ENCODE data around the gene DAB2IP. TPM values are rescaled to one million over a fixed set of nuclear protein-coding genes. Genes with fewer than 3 reads are reported as not detected.

Gene DAB2IP
- polyA plus RNA-seq, 1 donor (not counting 4 experiments of a cell fraction or from before 2014, with no cell fraction given) = 28.6 TPM

DNA sequence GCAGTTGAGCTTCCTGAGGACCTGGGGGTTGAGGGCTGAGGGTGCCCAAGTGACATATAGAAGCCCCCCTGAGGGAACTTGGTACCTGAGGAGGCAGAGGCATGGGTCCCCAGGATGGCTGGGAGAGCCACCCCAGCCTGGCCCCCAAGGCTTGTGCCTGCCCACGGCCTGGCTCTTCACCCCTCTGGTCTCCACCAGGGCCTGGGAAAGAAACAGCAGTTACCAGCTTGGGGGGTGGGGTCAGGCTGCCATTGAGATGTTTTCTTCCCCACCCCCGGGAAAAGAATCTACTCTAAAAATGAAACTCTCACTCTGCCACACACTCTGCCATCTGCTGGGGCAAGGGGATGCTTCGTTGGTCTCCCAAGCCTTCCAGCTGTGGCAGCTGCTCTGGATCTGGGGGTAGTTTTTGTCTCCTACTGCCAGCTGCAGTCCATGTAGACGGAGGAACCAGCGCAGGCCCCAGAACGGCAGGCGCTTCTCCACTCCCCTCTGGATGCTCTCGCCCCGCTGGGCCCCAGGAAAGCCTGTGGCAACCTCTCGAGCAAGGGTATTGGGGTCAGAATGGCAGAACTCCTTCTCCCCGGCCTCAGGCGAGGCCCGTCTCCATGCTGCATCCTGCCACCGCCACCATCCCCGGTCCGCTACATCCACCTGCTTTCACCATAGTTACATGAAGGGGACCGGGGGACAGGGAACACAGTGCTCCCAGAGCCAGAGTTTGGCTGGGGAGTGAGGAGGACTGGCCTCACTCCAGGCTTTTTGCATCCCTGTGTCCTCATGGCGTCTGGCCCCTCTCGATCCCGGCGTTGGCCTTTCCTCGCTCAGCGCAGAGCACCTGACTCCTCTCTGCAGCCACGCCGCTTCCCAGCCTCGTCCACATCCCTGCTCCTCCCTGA, 123.5 kb downstream of the DAB2IP start:
- Histone ChIP-seq H3K36me3 (ENCODE audit: control insufficient read depth in 2 of 2, extremely low read depth in 1 of 2, insufficient read depth in 2 of 2, low read length in 2 of 2) (peaks cover 28 to 58% of the 10 kb centered on the region in 2 experiments), H3K27ac (ENCODE audit: control insufficient read depth, insufficient read depth, low read length) (no peak overlapping the region), H3K9me1 (ENCODE audit: control insufficient read depth, extremely low read depth, insufficient read depth, low read length) (no peaks in the 10 kb centered on the region), H3K4me2 (ENCODE audit: control insufficient read depth, extremely low read depth, insufficient read depth, low read depth, low read length) (no peak overlapping the region), H3K27me3 (ENCODE audit: control insufficient read depth, extremely low read depth, insufficient read depth, low read length) (no peaks in the 10 kb centered on the region), H3K4me3 (ENCODE audit: control insufficient read depth in 2 of 3, extremely low read depth in 1 of 3, insufficient read depth in 2 of 3, low read depth in 1 of 3, low read length in 3 of 3) (no peak overlapping the region), H3K9me3 (ENCODE audit: control insufficient read depth, low read depth, low read length) (no peaks in the 10 kb centered on the region), H3K4me1 (ENCODE audit: control insufficient read depth, extremely low read depth, insufficient read depth, low read length) (no peaks in the 10 kb centered on the region), H3K9ac (ENCODE audit: control insufficient read depth, extremely low read depth, insufficient read depth, low read length) (no peak overlapping the region), H4K20me1 (ENCODE audit: control insufficient read depth, extremely low read depth, insufficient read depth, low read length) (no peaks in the 10 kb centered on the region), H3K79me2 (ENCODE audit: control insufficient read depth, insufficient read depth, low read length) (peaks cover 2% of the 10 kb centered on the region), H2AFZ (ENCODE audit: control insufficient read depth, low read length) (no peak overlapping the region)
- TF ChIP-seq CTCF (optimal IDR thresholded peaks at IDR 0.05 in 1 of 3, IDR thresholded peaks at IDR 0.05 in 1 of 3, conservative IDR thresholded peaks at IDR 0.05 in 1 of 3; ENCODE audit: extremely low read depth in 1 of 3, insufficient read depth in 2 of 3, low read length in 3 of 3) (no peak), EZH2 (IDR thresholded peaks at IDR 0.05; ENCODE audit: low read length) (no peak)
- FAIRE-seq = no peak
- no peak for DNase-seq (ENCODE audit: low read depth, low spot score)
- dilution Hi-C loops (cut with MboI; ENCODE audit: extremely low pct_ligation_motif_present, low sequenced_read_pairs) = no loop called here

- H3K27ac ChIP-seq (ENCODE audit: control insufficient read depth, insufficient read depth, low read length) = no peak overlapping the region
- H4K20me1 ChIP-seq (ENCODE audit: control insufficient read depth, extremely low read depth, insufficient read depth, low read length) = no peaks in the 10 kb centered on the region
- H3K4me3 ChIP-seq (ENCODE audit: control insufficient read depth in 2 of 3, extremely low read depth in 1 of 3, insufficient read depth in 2 of 3, low read depth in 1 of 3, low read length in 3 of 3) = no peak overlapping the region
- H3K79me2 ChIP-seq (ENCODE audit: control insufficient read depth, insufficient read depth, low read length) = peaks cover 2% of the 10 kb centered on the region
- no peaks in the 10 kb centered on the region for H3K27me3 ChIP-seq (ENCODE audit: control insufficient read depth, extremely low read depth, insufficient read depth, low read length)
- H3K4me2 ChIP-seq (ENCODE audit: control insufficient read depth, extremely low read depth, insufficient read depth, low read depth, low read length) = no peak overlapping the region
- no peaks in the 10 kb centered on the region for H3K4me1 ChIP-seq (ENCODE audit: control insufficient read depth, extremely low read depth, insufficient read depth, low read length)
- no peak overlapping the region for H3K9ac ChIP-seq (ENCODE audit: control insufficient read depth, extremely low read depth, insufficient read depth, low read length)
- H3K9me1 ChIP-seq (ENCODE audit: control insufficient read depth, extremely low read depth, insufficient read depth, low read length) = no peaks in the 10 kb centered on the region
- H3K9me3 ChIP-seq (ENCODE audit: control insufficient read depth, low read depth, low read length) = no peaks in the 10 kb centered on the region
- dilution Hi-C loops (cut with MboI; ENCODE audit: extremely low pct_ligation_motif_present, low sequenced_read_pairs) = no loop called here
- peaks cover 29 to 58% of the 10 kb centered on the region in 2 experiments for H3K36me3 ChIP-seq (ENCODE audit: control insufficient read depth in 2 of 2, extremely low read depth in 1 of 2, insufficient read depth in 2 of 2, low read length in 2 of 2)
- no peak overlapping the region for H2AFZ ChIP-seq (ENCODE audit: control insufficient read depth, low read length)
- no peak for TF ChIP-seq EZH2 (IDR thresholded peaks at IDR 0.05; ENCODE audit: low read length)
- TF ChIP-seq CTCF (optimal IDR thresholded peaks at IDR 0.05 in 1 of 3, IDR thresholded peaks at IDR 0.05 in 1 of 3, conservative IDR thresholded peaks at IDR 0.05 in 1 of 3; ENCODE audit: extremely low read depth in 1 of 3, insufficient read depth in 2 of 3, low read length in 3 of 3) = no peak
- DNase-seq (ENCODE audit: low read depth, low spot score) (no peak), FAIRE-seq (no peak)
Measured at GRCh38 chr9:121776001-121776738, 124.7 kb downstream of the DAB2IP start.
